IMR-90 (cell line): ENCODE results near the gene WFDC10B. TPM values are rescaled to one million over a fixed set of nuclear protein-coding genes. Genes with fewer than 3 reads are reported as not detected.

Source experiments
- ATAC-seq: fragments of 200-7000 bp; cut with Tn5 transposase; 2 replicates; pipeline ENCODE4 v1.9.1; 2020; ENCODE audit warnings: low read depth, mild to moderate bottlenecking, moderate library complexity
- BruUV-seq: library from RNA; stranded (reverse); fragments of 400-500 nt; replicated peaks from 2 replicates; lab custom pipeline; 2021; lab: Mats Ljungman, UMichigan
- CTCF ChIA-PET: fragments of 300-600 bp; formaldehyde crosslinking; extraction: SDS; loops from one replicate; lab custom pipeline; 2021; ENCODE audit warnings: antibody characterized with exemption; lab: Yijun Ruan, JAX
- POLR2A ChIA-PET: fragments of 300-600 bp; sonication (Branson Sonifier 250); formaldehyde crosslinking; loops from one replicate; lab custom pipeline; 2022; ENCODE audit warnings: antibody characterized with exemption; ENCODE audit not compliant: unreplicated experiment; lab: Charles Lee
- DNase-seq: peaks from one replicate; pipeline ENCODE4 v3.0.0; 2013
- H2AFZ ChIP-seq: replicated peaks from 2 replicates; pipeline ENCODE3; 2013; ENCODE audit warnings: low read length, mild to moderate bottlenecking; ENCODE audit not compliant: poor library complexity
- H2AK5ac ChIP-seq: 2 replicates; pipeline ENCODE4 v1.6.1; 2013; ENCODE audit warnings: low read depth, low read length, inconsistent platforms
- H2AK9ac ChIP-seq: replicated peaks from 2 replicates; pipeline ENCODE3; 2013; ENCODE audit warnings: mild to moderate bottlenecking, low read depth, low read length, moderate library complexity; ENCODE audit not compliant: poor library complexity
- H2BK120ac ChIP-seq: 2 replicates; pipeline ENCODE4 v1.6.1; 2013; ENCODE audit warnings: low read depth, low read length, inconsistent platforms
- H2BK15ac ChIP-seq: 3 replicates; pipeline ENCODE4 v1.6.1; 2013; ENCODE audit warnings: low read depth, low read length, inconsistent platforms
- H2BK20ac ChIP-seq: 2 replicates; pipeline ENCODE4 v1.6.1; 2013; ENCODE audit warnings: low read depth, mild to moderate bottlenecking, inconsistent platforms, low read length, moderate library complexity
- H2BK5ac ChIP-seq: 2 replicates; pipeline ENCODE4 v1.6.1; 2013; ENCODE audit warnings: mild to moderate bottlenecking, low read depth, low read length, inconsistent platforms; ENCODE audit not compliant: poor library complexity, severe bottlenecking
- H3K14ac ChIP-seq: replicated peaks from 2 replicates; pipeline ENCODE4 v1.6.1; 2013; ENCODE audit warnings: low read depth, low read length, inconsistent platforms
- H3K18ac ChIP-seq: 2 replicates; pipeline ENCODE4 v1.6.1; 2013; ENCODE audit warnings: low read depth, low read length, control low read depth
- H3K23ac ChIP-seq: 2 replicates; pipeline ENCODE4 v1.6.1; 2013; ENCODE audit warnings: low read depth, low read length, inconsistent platforms
- H3K27ac ChIP-seq: 2 replicates; pipeline ENCODE4 v1.5.1; 2013; ENCODE audit warnings: mild to moderate bottlenecking, control low read depth, low read length; ENCODE audit not compliant: insufficient read depth
- H3K27me3 ChIP-seq: 2 replicates; pipeline ENCODE4 v1.6.1; 2013; ENCODE audit warnings: low read length; ENCODE audit not compliant: control insufficient read depth, insufficient read depth
- H3K36me3 ChIP-seq: 2 replicates; pipeline ENCODE4 v1.6.1; 2013; ENCODE audit warnings: low read length, mixed read lengths; ENCODE audit not compliant: control insufficient read depth, insufficient read depth
- H3K4ac ChIP-seq: 2 replicates; pipeline ENCODE4 v1.6.1; 2013; ENCODE audit warnings: low read depth, low read length, inconsistent platforms
- H3K4me1 ChIP-seq: 2 replicates; pipeline ENCODE4 v1.6.1; 2013; ENCODE audit warnings: low read length, mixed read lengths; ENCODE audit not compliant: control insufficient read depth, insufficient read depth
- H3K4me2 ChIP-seq: 2 replicates; pipeline ENCODE4 v1.6.1; 2013; ENCODE audit warnings: low read depth, mild to moderate bottlenecking, control low read depth, low read length, moderate library complexity
- H3K4me3 ChIP-seq: 2 replicates; pipeline ENCODE4 v1.5.1; 2013; ENCODE audit warnings: low read depth, mild to moderate bottlenecking, control low read depth, low read length, moderate library complexity; ENCODE audit not compliant: insufficient read depth
- H3K56ac ChIP-seq: 2 replicates; pipeline ENCODE4 v1.6.1; 2013; ENCODE audit warnings: low read length, inconsistent platforms; ENCODE audit not compliant: insufficient read depth; ENCODE audit errors: extremely low read depth
- H3K79me1 ChIP-seq, 2 experiments: 2 replicates each; pipeline ENCODE4 v1.6.1; 2013; ENCODE audit warnings: low read length in 2 of 2, inconsistent platforms in 1 of 2, low read depth in 1 of 2
- H3K9ac ChIP-seq: 2 replicates; pipeline ENCODE4 v1.6.1; 2013; ENCODE audit warnings: low read depth, low read length, control low read depth
- H3K9me1 ChIP-seq: 2 replicates; pipeline ENCODE4 v1.6.1; 2013; ENCODE audit warnings: low read length, inconsistent platforms; ENCODE audit not compliant: insufficient read depth
- H3K9me3 ChIP-seq: 2 replicates; pipeline ENCODE4 v1.6.1; 2013; ENCODE audit warnings: low read length; ENCODE audit not compliant: control insufficient read depth, insufficient read depth
- H4K20me1 ChIP-seq: 2 replicates; pipeline ENCODE4 v1.6.1; 2013; ENCODE audit warnings: low read length, inconsistent platforms; ENCODE audit not compliant: insufficient read depth
- H4K5ac ChIP-seq: 2 replicates; pipeline ENCODE4 v1.6.1; 2013; ENCODE audit warnings: mild to moderate bottlenecking, low read depth, low read length, control low read depth
- H4K8ac ChIP-seq, 2 experiments: 2 replicates each; pipeline ENCODE4 v1.6.1; 2013; ENCODE audit warnings: low read depth in 2 of 2, low read length in 2 of 2, control low read depth in 1 of 2, inconsistent platforms in 1 of 2
- H4K91ac ChIP-seq: 2 replicates; pipeline ENCODE4 v1.6.1; 2013; ENCODE audit warnings: low read depth, low read length, inconsistent platforms; ENCODE audit not compliant: insufficient read depth
- BHLHE40 ChIP-seq: fragments of 150-350 bp; IDR thresholded peaks from 2 replicates; pipeline ENCODE4 v1.6.1; 2016; ENCODE audit warnings: mild to moderate bottlenecking, low read depth, low read length
- CEBPB ChIP-seq: IDR thresholded peaks from 2 replicates; pipeline ENCODE4 v1.6.1; 2012; ENCODE audit warnings: low read depth, low read length, improper control_type of control experiment
- CHD1 ChIP-seq: IDR thresholded peaks from 2 replicates; pipeline ENCODE4 v1.6.1; 2012; ENCODE audit warnings: low read depth, low read length, improper control_type of control experiment
- CTCF ChIP-seq: conservative IDR thresholded peaks from 2 replicates; pipeline ENCODE4 v1.5.1; 2012; ENCODE audit warnings: mild to moderate bottlenecking, low read depth, low read length, improper control_type of control experiment
- ELK1 ChIP-seq: fragments of 150-350 bp; IDR thresholded peaks from 2 replicates; pipeline ENCODE4 v1.6.1; 2016; ENCODE audit warnings: low read depth, mild to moderate bottlenecking, low read length, moderate library complexity, borderline replicate concordance
- FOS ChIP-seq: fragments of 150-350 bp; IDR thresholded peaks from 2 replicates; pipeline ENCODE4 v1.6.1; 2016; ENCODE audit warnings: low read depth, low read length
- MAFK ChIP-seq: IDR thresholded peaks from 2 replicates; pipeline ENCODE4 v1.6.1; 2012; ENCODE audit warnings: low read depth, low read length, improper control_type of control experiment
- MAZ ChIP-seq: IDR thresholded peaks from 2 replicates; pipeline ENCODE4 v1.6.1; 2012; ENCODE audit warnings: low read depth, mild to moderate bottlenecking, low read length, improper control_type of control experiment, moderate library complexity, borderline replicate concordance
- MXI1 ChIP-seq: IDR thresholded peaks from 2 replicates; pipeline ENCODE4 v1.6.1; 2012; ENCODE audit warnings: low read depth, mild to moderate bottlenecking, low read length, moderate library complexity, borderline replicate concordance
- NFE2L2 ChIP-seq: fragments of 150-350 bp; IDR thresholded peaks from 2 replicates; pipeline ENCODE4 v1.6.1; 2016; ENCODE audit warnings: low read depth, mild to moderate bottlenecking, low read length
- POLR2A ChIP-seq: IDR thresholded peaks from 2 replicates; pipeline ENCODE4 v1.6.1; 2012; ENCODE audit warnings: mild to moderate bottlenecking, low read depth, low read length
- RAD21 ChIP-seq: IDR thresholded peaks from 2 replicates; pipeline ENCODE4 v1.6.1; 2012; ENCODE audit warnings: low read length, improper control_type of control experiment
- RCOR1 ChIP-seq: IDR thresholded peaks from 2 replicates; pipeline ENCODE4 v1.6.1; 2012; ENCODE audit warnings: mild to moderate bottlenecking, low read length, improper control_type of control experiment; ENCODE audit not compliant: insufficient replicate concordance
- RFX5 ChIP-seq: IDR thresholded peaks from 2 replicates; pipeline ENCODE4 v1.8.0; 2012; ENCODE audit warnings: low read depth, mild to moderate bottlenecking, low read length, moderate library complexity
- SMC3 ChIP-seq: fragments of 150-350 bp; IDR thresholded peaks from 2 replicates; pipeline ENCODE4 v1.6.1; 2016; ENCODE audit warnings: low read depth, mild to moderate bottlenecking, antibody characterized with exemption, low read length, moderate library complexity
- USF2 ChIP-seq: fragments of 150-350 bp; IDR thresholded peaks from 2 replicates; pipeline ENCODE4 v1.6.1; 2017; ENCODE audit warnings: mild to moderate bottlenecking, antibody characterized with exemption, low read length, low read depth
- WGBS, 2 experiments: methylation state at CpG; one replicate each; pipeline versions ENCODE4 v1.1.5 to v1.1.7; 2013; ENCODE audit warnings: missing lambda C conversion rate in 2 of 2; ENCODE audit not compliant: insufficient read length in 1 of 2; ENCODE audit errors: extremely low coverage in 2 of 2; 5-methylcytosine and 5-hydroxymethylcytosine counted together
- dilution Hi-C: fragments of 300-500 bp; cut with HindIII; formaldehyde crosslinking; loops from one replicate; pipeline ENCODE4 v1.14.3; 2018; ENCODE audit warnings: low sequenced_read_pairs; ENCODE audit not compliant: unreplicated experiment
- in situ Hi-C: fragments of 300-500 bp; cut with MboI; formaldehyde crosslinking; loops from 3 replicates; pipeline ENCODE4 v1.14.3; 2019; ENCODE audit warnings: low sequenced_read_pairs, inconsistent platforms, mixed read lengths
- intact Hi-C: fragments of 100-400 bp; cut with micrococcal nuclease; formaldehyde crosslinking; loops from 2 replicates; pipeline ENCODE4 v1.10.0; 2022
- polyA plus RNA-seq, 3 experiments: library from polyadenylated mRNA; depleted of rRNA; stranded (reverse); fragments of >200 nt; gene quantifications; 2 replicates each; pipeline ENCODE4 v1.2.3, GENCODE V29; 2012; ENCODE audit warnings: low replicate concordance in 1 of 3
- total RNA-seq: library from RNA; depleted of rRNA; stranded (reverse); fragments of >200 nt; gene quantifications from 2 replicates; pipeline ENCODE4 v1.2.3, GENCODE V29; 2012

Gene WFDC10B
- total and polyA plus RNA-seq, 2 of the 4 experiments (the other 2 are of a cell fraction), result not detected

GRCh38 chr20:45752746-45753145, 47.9 kb upstream of the WFDC10B start:
- Histone ChIP-seq H2AK5ac (no peak overlapping the region), H3K9me1 (no peaks in the 10 kb centered on the region), H2BK5ac (no peak overlapping the region), H3K4ac (no peak overlapping the region), H3K27me3 (peaks cover 5% of the 10 kb centered on the region; the same call in 1 of the 2 replicates), H3K9ac (no peak overlapping the region), H3K56ac (no peak overlapping the region), H2AK9ac (no peak overlapping the region), H3K79me1 (no peaks in the 10 kb centered on the region), H2AFZ (no peak overlapping the region), H2BK20ac (no peak overlapping the region), H3K9me3 (no peaks in the 10 kb centered on the region), H3K27ac (no peak overlapping the region), H4K20me1 (no peaks in the 10 kb centered on the region), H3K18ac (no peak overlapping the region), H3K4me3 (no peak overlapping the region), H2BK120ac (no peak overlapping the region), H4K91ac (no peak overlapping the region), H3K4me2 (no peak overlapping the region), H4K8ac (no peak overlapping the region), H2BK15ac (no peak overlapping the region), H3K14ac (no peak overlapping the region), H4K5ac (no peak overlapping the region), H3K23ac (no peak overlapping the region), H3K4me1 (no peaks in the 10 kb centered on the region), H3K36me3 (no peaks in the 10 kb centered on the region)
- DNase-seq (peak; percentile 6), ATAC-seq (no peak)
- TF ChIP-seq FOS (no peak), POLR2A (no peak), RCOR1 (no peak), MXI1 (no peak), USF2 (no peak), RAD21 (no peak), MAZ (no peak), CHD1 (no peak), RFX5 (no peak), MAFK (no peak), SMC3 (no peak), ELK1 (no peak), BHLHE40 (no peak), NFE2L2 (no peak), CTCF (no peak), CEBPB (no peak)
- POLR2A ChIA-PET, result no interaction called here
- BruUV-seq, result no TSS peak
- CTCF ChIA-PET, result no interaction called here
- intact Hi-C loops (no loop called here), in situ Hi-C loops (loop anchor here (25.0 kb wide), 1 partner anchor 215 kb away; the partner anchor contains the start of genes EPPIN and WFDC6), dilution Hi-C loops (no loop called here)
- no CpG with 5 or more reads among the region's 3 CpGs for WGBS, 2 experiments
